Glomerular visceral epithelial cell (primary cell): Measurements from ENCODE around the gene CES2.
"Not testable (repeated sequence)": the region's sequence is repeated elsewhere in the genome, so short reads cannot be mapped to it uniquely, and the experiment has no call there.

Experiments used
- DNase-seq: peaks from one replicate; pipeline ENCODE4 v3.0.0-alpha.2; 2016; ENCODE audit errors: extremely low spot score

Gene CES2

DNA sequence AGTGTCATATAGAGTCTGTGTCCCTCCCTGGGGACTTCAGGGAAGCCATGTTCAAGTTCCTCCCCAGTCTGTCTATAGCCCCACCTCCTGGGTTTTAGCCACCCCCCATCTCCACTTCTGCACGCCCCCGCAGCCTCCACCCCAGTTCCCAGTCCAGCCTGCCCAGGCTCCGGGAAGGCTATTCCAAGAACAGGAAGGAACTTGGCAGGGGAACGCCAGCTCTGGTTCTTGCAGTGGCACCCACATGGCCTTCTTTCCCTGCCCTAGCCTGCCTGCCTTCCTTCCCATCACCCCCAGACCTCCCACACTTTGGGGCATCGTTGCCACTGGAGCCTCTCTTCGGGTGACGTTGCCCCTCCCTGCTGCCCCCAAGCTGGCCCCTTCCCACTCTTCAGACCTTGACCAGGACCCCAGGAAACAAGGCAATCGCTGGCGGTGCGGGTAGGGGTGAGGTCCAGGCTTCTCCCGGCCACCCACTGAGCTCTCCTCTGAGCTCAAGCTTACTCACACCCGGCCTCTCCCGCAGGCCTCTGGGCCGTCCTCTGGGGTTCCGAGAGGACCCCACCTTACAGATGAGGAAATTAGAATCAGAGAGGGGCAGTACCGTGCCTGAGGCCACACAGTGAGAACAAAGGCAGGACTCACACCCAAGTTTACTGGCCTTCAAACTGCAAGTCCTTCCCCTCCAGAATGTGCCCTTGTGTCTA is 43.8 kb downstream of the CES2 start:
- DNase-seq: no peak

DNA sequence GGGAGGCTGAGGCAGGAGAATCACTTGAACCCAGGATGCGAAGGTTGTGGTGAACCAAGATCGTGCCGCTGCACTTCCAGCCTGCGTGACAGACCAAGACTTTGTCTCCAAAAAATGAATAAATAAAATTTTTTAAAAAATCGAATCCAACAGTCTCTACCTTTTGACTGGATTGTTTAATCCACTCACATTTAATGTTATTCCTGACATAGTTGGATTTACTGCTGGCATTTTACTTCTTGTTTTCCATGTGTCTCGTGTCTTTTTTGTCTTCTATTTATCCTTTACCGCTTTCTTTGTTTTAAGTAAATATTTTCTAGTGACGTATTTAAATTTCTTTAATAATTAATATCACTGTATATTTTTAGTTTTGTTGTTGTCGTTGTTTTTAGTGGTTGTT is 47.7 kb downstream of the CES2 start:
- DNase-seq: no peak

DNA sequence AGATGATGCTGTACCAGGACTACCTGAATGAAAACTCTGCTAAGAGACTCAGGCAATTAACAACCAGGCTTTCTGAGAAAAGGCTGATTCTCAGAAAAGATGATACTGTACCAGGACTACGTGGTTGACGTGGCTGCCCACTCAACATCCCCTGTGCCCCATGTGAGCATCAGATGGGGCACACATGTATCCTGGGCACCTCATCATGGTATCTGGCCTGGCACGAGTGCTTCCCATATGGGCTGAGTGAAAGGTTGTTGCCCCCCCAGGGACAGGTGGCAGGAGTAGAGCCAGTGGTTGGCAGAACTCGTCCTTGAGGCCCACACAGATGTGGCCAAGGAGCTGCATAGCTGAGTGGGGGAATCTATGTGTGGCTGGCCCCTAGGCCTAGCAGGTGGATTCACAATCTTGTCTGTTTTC is 49.6 kb downstream of the CES2 start:
- no peak for DNase-seq

DNA sequence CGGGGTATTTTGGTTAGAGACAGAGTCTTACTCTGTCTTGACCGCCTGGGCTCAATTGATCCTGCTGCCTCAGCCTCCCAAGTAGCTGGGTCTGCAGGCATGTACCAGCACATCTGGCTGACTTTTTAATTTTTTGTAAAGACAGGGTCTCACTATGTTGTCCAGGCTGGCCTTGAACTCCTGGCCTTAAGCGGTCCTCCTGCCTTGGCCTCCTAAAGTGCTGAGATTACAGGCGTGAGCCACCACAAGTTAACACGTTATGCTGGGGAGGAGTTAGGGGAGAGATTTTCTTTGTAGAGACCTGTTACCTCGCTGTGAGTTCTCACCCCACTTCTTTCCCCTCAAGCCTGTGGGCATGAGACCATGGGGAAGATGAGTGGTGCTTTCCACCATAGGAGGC is 51.2 kb downstream of the CES2 start:
- DNase-seq: no peak

DNA sequence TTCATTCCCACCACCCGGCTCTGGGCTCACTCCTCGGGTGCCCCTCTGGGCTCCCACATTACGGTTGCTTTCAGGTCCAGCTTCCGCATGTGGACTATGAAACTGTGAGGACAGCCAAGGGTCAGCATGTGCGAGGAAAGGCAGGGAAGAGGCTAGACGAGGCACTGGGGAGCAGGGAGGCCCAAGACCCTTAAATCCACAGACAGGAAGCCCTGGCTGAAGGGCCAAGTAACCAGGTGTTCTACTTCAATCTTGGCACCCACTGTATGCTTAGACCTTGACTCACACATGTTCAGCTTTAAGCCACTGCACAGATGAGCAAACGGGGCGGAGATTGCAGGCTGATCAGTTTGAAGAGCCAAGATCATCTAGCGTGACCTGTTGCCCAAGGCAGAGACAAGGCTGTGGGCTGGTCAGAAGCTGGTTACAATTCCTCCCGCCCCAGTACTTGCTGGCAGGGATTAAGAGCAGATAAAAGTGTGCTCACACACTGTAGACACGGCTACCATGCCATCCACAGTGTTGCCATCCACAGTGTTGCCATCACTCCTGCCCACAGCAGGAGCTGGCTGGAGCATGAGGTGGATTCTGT is 53.0 kb downstream of the CES2 start, which contains the start of gene CES4A:
Gene CES4A (plus strand): TSS at position 393 of the 592 bp plus-strand sequence. CDS start 184 bp downstream, at position 577.
- DNase-seq: peak; percentile 88

DNA sequence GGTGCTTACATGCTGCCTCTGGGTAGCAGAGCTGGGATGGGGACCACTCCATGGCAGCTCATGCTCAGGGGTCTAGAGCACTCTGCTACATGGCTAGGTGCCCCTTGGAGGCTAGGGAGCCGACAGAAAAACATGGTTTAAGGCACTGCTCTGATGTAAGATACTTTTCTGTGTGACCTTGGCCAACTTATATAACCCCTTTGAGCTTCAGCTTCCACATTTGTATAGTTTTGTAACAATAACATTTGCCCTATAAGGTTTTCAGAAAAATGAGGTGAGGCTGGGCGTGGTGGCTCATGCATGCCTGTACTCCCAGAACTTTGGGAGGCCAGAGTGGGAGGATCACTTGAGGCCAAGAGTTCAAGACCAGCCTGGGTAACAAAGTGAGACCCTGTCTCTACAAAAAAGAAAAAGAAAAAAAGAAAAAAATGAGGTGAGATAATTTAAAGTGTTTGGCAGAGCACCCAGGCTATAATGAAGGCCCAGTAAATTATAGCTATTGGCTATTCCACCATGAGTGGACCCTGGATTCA is 56.3 kb downstream of the CES2 start:
- DNase-seq: no peak

DNA sequence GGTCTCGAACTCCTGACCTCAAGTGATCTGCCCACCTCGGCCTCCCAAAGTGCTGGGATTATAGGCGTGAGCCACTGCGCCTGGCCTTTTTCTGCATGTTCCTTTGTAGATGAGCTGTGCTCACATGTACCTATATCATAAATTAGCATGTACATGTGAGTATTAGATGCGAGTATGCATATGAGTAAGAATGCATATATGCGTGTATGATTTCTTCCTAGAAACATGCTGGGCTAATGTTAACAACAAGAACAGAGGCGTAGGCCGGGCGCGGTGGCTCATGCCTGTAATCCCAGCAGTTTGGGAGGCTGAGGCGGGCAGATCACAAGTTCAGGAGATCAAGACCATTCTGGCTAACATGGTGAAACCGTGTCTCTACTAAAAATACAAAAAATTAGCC is 58.2 kb downstream of the CES2 start:
- not testable (repeated sequence) for DNase-seq
